Lung (tissue), 12 donors: ENCODE measurements around the gene DYNLT1. TPM values are rescaled to one million over a fixed set of nuclear protein-coding genes. Genes with fewer than 3 reads are reported as not detected.

Source experiments
- ATAC-seq: fragments of 200-7000 bp; cut with Tn5 transposase; one replicate; pipeline ENCODE4 v1.9.1; 2020; ENCODE audit warnings: moderate number of reproducible peaks; ENCODE audit not compliant: insufficient read depth, low FRiP score
- DNase-seq, 3 donors: peaks; one replicate each; pipeline ENCODE4 v3.0.0-alpha.2; 2013 to 2017
- H3K27ac ChIP-seq, 2 donors: one replicate each; pipeline ENCODE4 v1.5.1; 2013; ENCODE audit warnings: mild to moderate bottlenecking in 2 of 2, moderate library complexity in 2 of 2, control low read depth in 1 of 2, inconsistent platforms in 1 of 2, low read depth in 1 of 2, low read length in 1 of 2
- H3K27me3 ChIP-seq, 3 donors: one replicate each; pipeline ENCODE4 v1.5.1; 2013; ENCODE audit warnings: low read length in 2 of 3; ENCODE audit not compliant: control insufficient read depth in 3 of 3, insufficient read depth in 3 of 3
- H3K36me3 ChIP-seq, 4 donors: one replicate each; pipeline ENCODE4 v1.5.1; 2013; ENCODE audit warnings: low read length in 4 of 4, mild to moderate bottlenecking in 1 of 4, moderate library complexity in 1 of 4; ENCODE audit not compliant: control insufficient read depth in 4 of 4, insufficient read depth in 4 of 4
- H3K4me1 ChIP-seq, 5 donors: one replicate each; pipeline ENCODE4 v1.5.1; 2013; ENCODE audit warnings: low read length in 5 of 5, mild to moderate bottlenecking in 2 of 5, moderate library complexity in 1 of 5; ENCODE audit not compliant: control insufficient read depth in 5 of 5, insufficient read depth in 5 of 5
- H3K4me3 ChIP-seq: one replicate; pipeline ENCODE4 v1.5.1; 2013; ENCODE audit warnings: mild to moderate bottlenecking, control low read depth, moderate library complexity
- H3K9ac ChIP-seq, 2 donors: one replicate each; pipeline ENCODE4 v1.5.1; 2013; ENCODE audit warnings: low read length in 2 of 2, control low read depth in 1 of 2; ENCODE audit not compliant: insufficient read depth in 1 of 2
- H3K9me3 ChIP-seq, 4 donors: one replicate each; pipeline ENCODE4 v1.5.1; 2013; ENCODE audit warnings: low read length in 3 of 4, mild to moderate bottlenecking in 1 of 4, moderate library complexity in 1 of 4; ENCODE audit not compliant: control insufficient read depth in 4 of 4, insufficient read depth in 3 of 4
- CTCF ChIP-seq: IDR thresholded peaks from 2 replicates; pipeline ENCODE4 v1.5.1; 2012; ENCODE audit warnings: mild to moderate bottlenecking; ENCODE audit errors: control extremely low read depth, extremely low read depth
- WGBS, 2 donors: extraction: QIAGEN DNeasy Blood & Tissue Kit; methylation state at CpG; one replicate each; pipeline ENCODE4 v1.1.7; 2013; 5-methylcytosine and 5-hydroxymethylcytosine counted together
- polyA plus RNA-seq, 2 donors: library from polyadenylated mRNA; stranded (reverse); fragments of 200-250 nt; gene quantifications; one replicate each; pipeline ENCODE4 v1.2.1, GENCODE V29; 2013
- total RNA-seq, 2 donors: library from RNA; depleted of rRNA in 1 of 2; stranded (reverse); fragments of >200 nt in 1 of 2; gene quantifications; one replicate each; pipeline ENCODE4 v1.2.1, GENCODE V29; 2014 to 2021
- donor health status: control.
- donor health status: control.
- donor health status: Bipolar disorder and iron deficiency.
- donor health status: healthy.
- donor health status: DM: yes; HTN: yes; CAD: no.

Gene DYNLT1
- total and polyA plus RNA-seq, 4 donors, result 83.4 to 268 (median 199) TPM

GRCh38 chr6:158640519-158640918 lies 4.0 kb downstream of the DYNLT1 start:
- no peaks in the 10 kb centered on the region for H3K27me3 ChIP-seq
- 84 to 88% methylated on average over 2 of the region's 2 CpGs for WGBS, 2 donors
- H3K36me3 ChIP-seq, result peaks cover 8 to 21% (median 18%) of the 10 kb centered on the region in 4 donors
- H3K4me1 ChIP-seq, result peaks cover 6 to 27% (median 10%) of the 10 kb centered on the region in 5 donors
- H3K4me3 ChIP-seq, result no peak overlapping the region
- peak overlapping the region in 1 of 2 donors; percentile 59 for H3K27ac ChIP-seq
- DNase-seq, result no peak
- no peaks in the 10 kb centered on the region for H3K9me3 ChIP-seq
- no peak for ATAC-seq
- H3K9ac ChIP-seq, result no peak overlapping the region
- no peak for TF ChIP-seq CTCF

- Histone ChIP-seq H3K4me3 (no peak overlapping the region), H3K36me3 (peaks cover 10 to 22% (median 18%) of the 10 kb centered on the region in 4 donors), H3K4me1 (peaks cover 6 to 22% (median 8%) of the 10 kb centered on the region in 5 donors), H3K27ac (no peak overlapping the region), H3K9me3 (no peaks in the 10 kb centered on the region), H3K9ac (no peak overlapping the region), H3K27me3 (no peaks in the 10 kb centered on the region)
- no peak for DNase-seq
- WGBS, 2 donors, result 93 to 94% methylated on average over 5 of the region's 5 CpGs
- ATAC-seq, result no peak
- TF ChIP-seq CTCF, result no peak
These were observed 5.5 kb downstream of the DYNLT1 start for GRCh38 chr6:158639056-158639455.

- H3K9ac ChIP-seq, result no peak overlapping the region
- H3K9me3 ChIP-seq, result no peaks in the 10 kb centered on the region
- no peak overlapping the region for H3K4me3 ChIP-seq
- H3K4me1 ChIP-seq, result peaks cover 6 to 18% (median 8%) of the 10 kb centered on the region in 5 donors
- no peaks in the 10 kb centered on the region for H3K27me3 ChIP-seq
- H3K36me3 ChIP-seq, result peaks cover 10 to 22% (median 18%) of the 10 kb centered on the region in 4 donors
- 87 to 94% methylated on average over 3 of the region's 3 CpGs for WGBS, 2 donors
- DNase-seq (no peak), ATAC-seq (no peak)
- no peak overlapping the region for H3K27ac ChIP-seq
- TF ChIP-seq CTCF, result no peak
These were observed 6.2 kb downstream of the DYNLT1 start for GRCh38 chr6:158638324-158638854.

GRCh38 chr6:158636778-158637177 lies 7.8 kb downstream of the DYNLT1 start:
- Histone ChIP-seq H3K36me3 (peaks cover 10 to 24% (median 18%) of the 10 kb centered on the region in 4 donors), H3K4me1 (peaks cover 3 to 9% (median 6%) of the 10 kb centered on the region in 5 donors)
- 94 to 97% methylated on average over 8 of the region's 8 CpGs for WGBS, 2 donors

More at GRCh38 chr6:158636778-158637177, 7.8 kb downstream of the DYNLT1 start:
- Histone ChIP-seq H3K9me3 (no peaks in the 10 kb centered on the region), H3K27ac (no peak overlapping the region), H3K27me3 (no peaks in the 10 kb centered on the region), H3K9ac (no peak overlapping the region), H3K4me3 (no peak overlapping the region)
- no peak for ATAC-seq
- TF ChIP-seq CTCF, result no peak
- DNase-seq, result no peak
